H1 (cell line): ENCODE data around the gene SYT17.

Experiments used
- CHD2 ChIP-seq: IDR thresholded peaks from 2 replicates; pipeline ENCODE4 v1.6.1; 2012; ENCODE audit warnings: low read length, improper control_type of control experiment
- CHD7 ChIP-seq: fragments of 300-600 bp; sonication (generic); IDR thresholded peaks from 2 replicates; pipeline ENCODE4 v1.7.1; 2012; ENCODE audit warnings: low read length, moderate library complexity, mild to moderate bottlenecking, inconsistent platforms; ENCODE audit not compliant: insufficient replicate concordance
- CTCF ChIP-seq, 3 experiments: IDR thresholded peaks; 1 replicate in 2 of 3; 2 replicates in 1 of 3; pipeline versions ENCODE4 v1.5.1 to v1.6.1; 2011; ENCODE audit warnings: low read length in 3 of 3, mild to moderate bottlenecking in 3 of 3, inconsistent platforms in 2 of 3, low read depth in 1 of 3, moderate library complexity in 1 of 3; ENCODE audit not compliant: insufficient read depth in 1 of 3; ENCODE audit errors: control extremely low read depth in 1 of 3
- EP300 ChIP-seq, 2 experiments: IDR thresholded peaks; 1 replicate in 1 of 2; 2 replicates in 1 of 2; pipeline ENCODE4 v1.6.1; 2011 to 2012; ENCODE audit warnings: low read depth in 2 of 2, low read length in 2 of 2, mild to moderate bottlenecking in 2 of 2, borderline replicate concordance in 1 of 2, inconsistent platforms in 1 of 2, moderate library complexity in 1 of 2
- GABPA ChIP-seq: IDR thresholded peaks from 2 replicates; pipeline ENCODE4 v1.6.1; 2011; ENCODE audit warnings: mild to moderate bottlenecking, low read length, moderate library complexity, borderline replicate concordance; ENCODE audit not compliant: insufficient read depth
- HDAC6 ChIP-seq: IDR thresholded peaks from one replicate; pipeline ENCODE4 v1.7.1; 2012; ENCODE audit warnings: low read depth, mild to moderate bottlenecking, inconsistent platforms, low read length, moderate library complexity
- NANOG ChIP-seq: IDR thresholded peaks from 2 replicates; pipeline ENCODE4 v1.6.1; 2011; ENCODE audit warnings: low read length, low read depth, mild to moderate bottlenecking, inconsistent platforms; ENCODE audit not compliant: insufficient read depth, poor library complexity, severe bottlenecking
- SP1 ChIP-seq: IDR thresholded peaks from 2 replicates; pipeline ENCODE4 v1.6.1; 2011; ENCODE audit warnings: low read depth, low read length
- TAF1 ChIP-seq: IDR thresholded peaks from 2 replicates; pipeline ENCODE4 v1.6.1; 2011; ENCODE audit warnings: mild to moderate bottlenecking, low read depth, low read length
- ZNF274 ChIP-seq: IDR thresholded peaks from 2 replicates; pipeline ENCODE4 v1.7.0; 2012; ENCODE audit warnings: low read length, borderline replicate concordance; ENCODE audit errors: extremely low read depth

- no peak for TF ChIP-seq CTCF (IDR thresholded peaks at IDR 0.05; ENCODE audit: control extremely low read depth in 1 of 3, insufficient read depth in 1 of 3, low read depth in 1 of 3, low read length in 3 of 3)
- no peak for TF ChIP-seq HDAC6
- no peak for TF ChIP-seq EP300 (IDR thresholded peaks at IDR 0.05; ENCODE audit: borderline replicate concordance in 1 of 2, low read depth in 2 of 2, low read length in 2 of 2)
- TF ChIP-seq GABPA, result no peak
- TF ChIP-seq CHD2, result no peak
- no peak for TF ChIP-seq ZNF274
- TF ChIP-seq NANOG, result no peak
- TF ChIP-seq SP1, result no peak
- no peak for TF ChIP-seq CHD7
- no peak for TF ChIP-seq TAF1
These were observed 115.6 kb downstream of the SYT17 start for GRCh38 chr16:19283637-19284036.
